Measurements from ENCODE around the gene NRXN3.
A peak's percentile ranks its signal among the peaks of the same experiment; 100 is the strongest.

Gene NRXN3

DNA sequence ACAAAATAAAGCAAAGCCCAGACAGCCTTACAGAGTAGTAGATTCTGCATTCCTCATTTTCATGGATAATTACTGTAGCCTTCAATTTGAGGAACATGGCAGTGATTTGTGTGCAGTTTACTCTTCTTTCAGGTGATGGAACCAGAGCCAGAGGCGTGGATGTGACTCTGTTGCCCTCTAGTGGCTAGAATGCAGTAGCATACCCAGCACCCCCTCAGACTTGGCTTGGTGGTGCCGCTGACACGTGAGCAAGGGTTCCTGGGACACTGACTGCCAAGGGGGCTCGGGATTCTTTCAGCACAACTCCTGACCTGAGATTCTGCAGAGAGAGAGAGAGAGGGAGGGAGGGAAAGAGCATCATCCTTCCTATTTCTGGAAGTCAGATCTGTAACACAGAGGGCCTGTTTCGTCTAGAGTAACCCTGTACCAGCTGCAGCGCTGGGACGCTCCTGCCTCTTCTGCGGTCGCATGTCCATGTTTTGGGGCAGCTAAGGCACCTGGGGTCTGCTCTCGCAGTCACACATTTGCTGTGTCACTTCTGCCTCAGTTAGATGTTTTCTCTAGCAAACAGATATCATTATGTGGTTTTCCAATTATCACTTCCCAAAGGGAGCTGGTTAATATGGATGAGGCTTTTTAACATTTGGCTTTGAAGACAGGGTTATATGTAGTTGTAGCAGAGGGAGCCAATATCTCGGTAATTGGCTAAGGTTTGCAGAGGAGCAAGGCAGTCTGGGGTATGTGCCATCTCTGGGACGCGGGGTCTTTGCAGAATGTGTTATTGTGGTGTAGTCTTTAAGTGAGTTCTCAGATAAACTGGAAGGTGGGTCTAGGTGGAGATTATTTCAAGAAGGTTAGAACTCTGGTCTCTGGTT lies 428.1 kb downstream of the NRXN3 start:
- DNase-seq = peak; percentile 84

DNA sequence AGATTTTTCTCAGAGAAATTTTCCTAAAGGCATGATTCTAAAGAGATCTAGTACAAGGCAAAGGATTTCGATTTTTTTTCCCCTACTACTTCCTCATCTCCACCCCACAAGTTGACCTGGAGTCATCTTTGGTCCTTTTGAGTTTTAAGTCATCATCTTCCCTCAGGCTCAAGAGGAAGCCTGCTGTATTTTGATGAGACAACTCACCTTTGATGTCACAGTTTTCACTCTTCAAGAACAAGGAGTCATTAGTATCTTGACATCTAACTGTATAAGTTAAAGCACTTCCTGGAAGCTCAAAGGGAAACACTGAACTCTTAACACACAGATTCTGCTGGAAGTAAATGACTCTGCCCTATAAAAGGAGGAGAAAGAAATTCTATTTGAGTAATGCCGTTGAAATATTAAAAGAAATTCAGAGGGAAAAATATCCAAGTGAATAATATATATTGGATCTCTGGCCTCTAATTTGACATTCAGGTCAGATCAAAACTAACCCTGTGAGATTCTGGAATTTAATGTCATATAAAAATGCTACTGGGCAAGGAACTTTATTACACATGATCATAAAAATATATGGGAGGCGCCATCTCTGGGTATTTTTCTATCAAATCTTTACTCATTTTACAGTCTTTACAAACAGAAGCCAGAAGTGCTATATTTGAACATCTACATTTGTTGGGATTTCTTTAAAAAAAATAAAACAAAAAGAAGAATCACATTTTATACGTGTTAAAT lies 435.0 kb downstream of the NRXN3 start:
- DNase-seq = no peak

DNA sequence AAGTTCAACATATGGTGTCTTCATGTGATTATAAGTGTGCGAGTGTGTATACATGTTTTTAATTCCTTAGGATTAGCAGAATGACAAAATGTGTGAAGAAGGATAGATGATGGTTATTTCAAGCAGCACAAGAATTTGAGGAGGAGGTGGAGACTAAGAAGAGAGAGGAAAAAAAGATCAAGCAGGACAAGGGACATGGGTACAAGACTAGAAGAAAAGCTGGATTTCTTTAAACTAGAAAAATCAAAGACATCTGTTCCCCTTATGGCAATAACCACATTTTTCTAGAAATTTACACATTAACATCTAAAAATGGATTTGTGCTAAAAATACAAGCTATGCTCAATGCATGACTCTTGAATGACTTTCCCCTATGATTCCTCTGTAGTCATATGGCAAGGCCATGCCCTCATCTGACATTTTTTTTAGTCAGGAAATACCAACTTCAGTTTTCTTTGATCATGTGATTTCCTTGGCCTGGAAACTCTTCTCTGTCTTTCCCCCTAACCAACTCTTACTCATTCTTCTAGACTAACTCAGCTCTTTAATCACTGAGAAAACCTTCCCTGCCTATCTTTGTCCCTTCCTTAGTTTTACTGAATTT lies 435.8 kb downstream of the NRXN3 start:
- no peak for DNase-seq

DNA sequence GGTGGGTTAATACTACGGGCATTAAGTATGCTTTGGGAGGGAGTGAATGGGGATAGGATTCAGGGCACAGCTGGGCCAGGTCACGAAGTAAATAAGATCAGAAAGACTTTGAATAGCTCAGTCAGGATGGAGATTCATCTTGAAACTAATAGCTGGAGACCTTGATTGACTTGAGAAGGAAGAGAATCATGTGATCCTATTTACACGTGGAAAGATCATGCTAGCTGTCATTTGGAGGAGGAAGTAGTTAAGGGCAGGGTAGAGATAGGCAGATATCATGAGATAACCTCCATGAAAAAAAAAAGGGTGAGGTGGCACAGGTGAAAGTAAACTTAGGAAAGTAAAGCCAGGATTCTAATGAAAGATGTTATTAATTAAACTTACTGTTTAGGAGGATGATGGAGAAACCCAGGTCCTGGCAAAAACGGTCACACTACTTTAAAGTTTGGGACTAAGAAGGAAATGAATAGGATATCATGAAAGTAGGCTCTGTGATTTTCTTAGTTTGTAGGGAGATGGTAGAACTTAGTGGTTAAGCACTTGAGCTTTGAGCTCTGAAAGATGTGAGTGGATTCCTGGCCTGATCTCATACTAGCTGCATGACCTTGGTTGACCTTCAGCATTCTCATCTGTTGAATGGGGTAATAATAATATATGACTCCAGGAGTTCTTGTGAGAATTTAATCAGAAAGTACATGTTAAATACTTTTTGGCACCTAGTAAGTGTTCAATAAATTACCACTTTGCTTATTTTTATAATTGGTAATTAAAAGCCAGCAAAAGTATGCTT lies 439.0 kb downstream of the NRXN3 start:
- peak; percentile 92 for DNase-seq

DNA sequence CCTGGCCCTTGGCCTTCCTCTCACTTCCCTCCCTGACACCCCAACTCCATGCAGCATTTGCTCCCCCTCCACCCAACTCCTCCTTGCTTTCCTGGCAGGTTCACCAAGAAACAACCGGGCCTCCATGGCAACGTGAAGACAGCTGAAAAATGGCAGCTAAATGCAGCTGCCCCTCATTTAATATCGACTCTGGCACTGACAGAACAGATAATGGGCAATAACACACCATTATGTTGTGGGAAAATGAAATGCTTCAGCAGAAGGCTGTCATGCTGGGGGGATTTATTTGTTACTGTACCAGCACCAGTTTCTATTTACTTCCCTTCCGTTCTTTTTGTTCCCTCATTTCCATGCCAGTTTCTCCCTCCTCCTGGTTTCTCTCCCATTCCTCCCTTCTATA lies 440.8 kb downstream of the NRXN3 start:
- DNase-seq = peak; percentile 69

DNA sequence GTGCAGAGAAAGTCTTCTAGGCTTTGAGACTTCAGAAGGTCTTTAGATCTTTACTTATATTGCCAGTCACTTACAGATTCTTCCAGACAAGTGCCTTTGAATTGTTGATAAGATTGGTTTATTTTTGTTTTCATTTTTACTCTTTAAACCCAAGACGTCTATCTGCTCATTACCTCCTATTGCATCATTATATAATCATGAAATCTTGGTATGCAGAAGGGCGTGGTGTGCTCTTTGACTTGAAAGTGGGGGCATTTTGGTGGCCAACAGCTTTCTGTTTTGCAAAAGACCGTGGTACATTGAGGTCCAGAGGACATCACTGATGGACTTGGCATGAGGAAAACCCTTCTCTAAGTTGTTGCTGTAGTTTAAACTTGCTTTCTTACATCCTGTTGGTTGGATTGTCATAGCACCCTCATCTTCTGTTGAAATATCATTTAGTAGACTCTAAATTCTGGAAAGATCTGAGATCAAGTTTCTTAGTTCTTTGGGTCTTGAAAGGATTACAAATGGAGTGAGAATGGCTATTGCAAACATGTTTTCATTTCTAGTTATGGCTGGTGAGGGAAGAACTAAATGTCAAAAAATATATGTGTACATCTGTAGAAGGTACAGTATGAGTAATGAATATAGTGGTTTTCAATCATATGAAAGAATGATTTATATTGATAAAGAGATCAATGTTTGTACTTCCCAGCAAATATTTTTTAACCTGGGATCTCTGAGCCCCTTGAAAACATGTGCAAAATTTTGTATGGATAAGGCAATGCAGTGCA lies 441.8 kb downstream of the NRXN3 start:
- no peak for DNase-seq

DNA sequence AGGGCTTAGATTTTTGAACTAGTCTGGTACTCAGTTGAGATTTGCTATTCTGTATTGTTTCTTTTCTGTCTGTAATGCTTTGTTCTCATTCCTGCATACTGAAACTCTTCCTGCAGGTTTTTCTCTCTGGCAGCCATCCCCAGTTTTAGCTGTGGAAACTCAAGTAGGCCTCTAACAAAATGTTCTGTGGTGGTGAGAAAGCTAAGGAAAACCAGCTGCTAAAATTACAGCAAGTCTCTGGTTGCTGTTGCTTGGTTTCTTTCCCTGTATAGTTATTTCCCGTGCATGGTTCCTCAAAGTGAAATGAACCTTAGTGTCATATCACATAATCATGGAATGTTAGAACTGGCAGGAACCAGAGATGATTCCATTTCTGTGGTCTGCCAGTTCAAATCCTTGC lies 442.5 kb downstream of the NRXN3 start:
- no peak for DNase-seq

DNA sequence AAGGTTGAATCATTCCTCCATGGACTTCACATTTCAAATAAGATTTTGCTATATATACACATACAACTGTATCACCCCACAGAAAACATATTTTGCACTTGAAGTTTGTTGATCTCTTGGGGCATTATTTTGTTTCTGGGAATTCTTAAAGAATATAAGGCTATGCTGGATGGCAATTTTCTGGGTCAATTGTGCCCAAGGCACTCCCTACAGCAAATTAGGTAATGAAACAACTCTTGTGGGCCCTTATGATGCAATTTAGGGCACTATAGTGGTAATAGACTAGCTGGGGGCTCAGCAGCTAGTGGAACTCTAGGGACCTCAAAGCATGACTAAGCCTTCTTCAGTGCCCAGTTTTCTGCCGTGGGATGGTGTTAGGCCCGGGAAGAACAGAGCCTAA lies 444.4 kb downstream of the NRXN3 start:
- peak; percentile 44 for DNase-seq

DNA sequence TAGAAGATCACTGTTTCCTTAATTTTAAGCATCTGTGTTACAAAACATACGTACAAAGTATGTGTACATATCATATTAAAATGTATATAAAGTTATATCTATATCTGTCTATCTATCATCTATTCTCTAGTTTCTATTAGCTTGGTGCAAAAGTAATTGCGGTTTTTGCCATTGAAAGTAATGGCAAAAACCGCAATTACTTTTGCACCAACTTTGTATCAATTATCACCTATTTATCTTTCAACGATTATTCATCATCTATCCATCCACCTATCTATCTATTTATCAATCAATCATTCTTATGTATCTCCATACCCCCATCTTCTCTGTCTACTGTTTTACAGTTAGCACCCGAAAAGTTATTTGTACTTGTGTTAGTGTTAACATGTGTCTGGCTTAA lies 447.6 kb downstream of the NRXN3 start:
- no peak for DNase-seq

DNA sequence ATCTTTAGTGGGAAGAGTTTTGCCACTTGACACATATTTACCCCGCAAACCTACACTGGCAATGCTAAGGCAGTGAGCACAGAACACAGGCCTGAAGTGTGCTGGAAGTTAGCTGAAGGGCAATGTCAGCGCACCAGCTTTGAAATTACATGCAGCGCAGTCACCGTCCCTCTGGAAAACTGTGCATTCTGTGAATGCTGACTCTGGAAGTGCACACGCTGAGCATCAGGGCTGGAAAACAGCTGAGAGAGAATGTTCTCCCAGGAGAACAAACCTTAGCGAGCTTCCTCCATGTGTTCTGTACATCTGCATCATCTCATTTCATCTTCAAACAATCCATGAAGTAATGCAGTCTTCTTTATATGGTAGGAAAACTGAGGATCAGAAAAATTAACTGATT lies 448.2 kb downstream of the NRXN3 start:
- no peak for DNase-seq

DNA sequence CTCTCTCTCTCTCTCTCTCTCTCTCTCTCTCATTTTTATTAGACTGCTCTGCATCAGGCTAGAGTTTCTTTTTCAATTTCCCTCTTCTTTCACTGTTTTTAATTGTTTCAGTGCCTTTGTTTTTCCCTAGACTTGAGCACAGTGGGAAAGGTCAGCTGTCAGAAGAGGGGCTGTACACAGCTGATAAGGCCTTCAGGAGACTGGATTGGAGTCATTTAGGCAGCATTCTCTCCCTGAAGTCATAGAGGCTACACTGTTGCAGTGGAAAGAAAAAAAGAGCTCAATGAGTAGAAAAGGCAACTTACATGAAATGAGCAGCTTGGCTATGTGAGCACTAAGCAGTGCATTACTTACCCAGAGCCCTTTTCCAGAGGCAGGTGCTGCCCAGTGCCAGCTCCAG lies 456.9 kb downstream of the NRXN3 start:
- no peak for DNase-seq

DNA sequence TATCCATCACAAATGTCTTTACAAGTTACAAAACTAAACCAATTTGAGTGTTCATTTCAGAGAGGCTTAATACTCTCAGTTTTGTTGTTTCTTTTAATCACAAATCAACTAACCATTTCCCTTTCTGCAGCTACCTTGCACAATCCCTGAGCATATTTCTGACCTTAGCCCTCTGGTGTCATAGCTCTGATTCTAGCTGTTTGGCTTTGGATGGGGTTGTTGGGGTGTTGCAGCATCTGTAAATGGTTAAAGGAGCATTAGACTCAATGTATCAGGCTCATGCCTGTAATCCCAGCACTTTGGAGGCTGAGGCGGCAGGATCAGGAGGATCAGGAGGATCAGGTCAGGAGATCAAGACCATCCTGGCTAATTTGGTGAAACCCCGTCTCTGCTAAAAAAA lies 461.4 kb downstream of the NRXN3 start:
- DNase-seq = no peak

DNA sequence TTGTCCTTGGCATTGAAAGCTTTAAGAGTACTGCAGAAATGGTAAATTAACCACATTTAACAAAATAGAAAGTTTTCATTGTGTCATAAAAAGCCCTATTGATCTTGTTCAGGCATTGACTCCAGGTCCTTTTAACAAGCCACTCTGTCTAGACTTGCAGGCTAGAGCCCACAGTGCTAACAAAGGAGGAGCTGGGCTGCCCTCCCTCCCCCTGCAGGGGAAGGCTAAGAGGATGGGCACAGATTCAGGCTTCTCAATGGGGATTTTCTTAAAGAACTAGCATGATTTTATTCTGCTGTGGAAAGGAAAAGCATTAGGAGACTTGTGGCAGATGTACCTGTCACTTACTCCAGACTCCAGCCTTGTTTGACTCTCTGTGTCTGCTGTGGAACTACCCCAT lies 463.6 kb downstream of the NRXN3 start:
- peak; percentile 91 for DNase-seq

DNA sequence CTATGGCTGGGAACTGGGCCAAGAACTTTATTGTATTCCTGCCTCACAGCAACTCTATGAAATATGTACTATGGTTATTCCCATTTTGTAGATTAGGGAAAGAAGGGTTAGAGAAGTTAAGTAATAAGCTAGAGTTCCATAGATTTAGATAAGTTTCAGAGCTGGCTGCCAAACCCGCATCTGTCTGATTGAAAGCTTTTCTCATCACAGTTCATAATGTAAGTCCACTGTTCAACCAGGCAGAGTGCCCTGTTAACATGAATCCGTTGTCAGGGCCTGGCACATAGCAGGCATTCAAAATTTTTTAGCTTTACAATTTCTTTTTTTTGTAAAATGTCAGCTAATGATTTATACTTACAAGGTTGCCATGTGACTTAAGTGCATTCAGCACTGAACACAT lies 467.3 kb downstream of the NRXN3 start:
- peak; percentile 70 for DNase-seq

DNA sequence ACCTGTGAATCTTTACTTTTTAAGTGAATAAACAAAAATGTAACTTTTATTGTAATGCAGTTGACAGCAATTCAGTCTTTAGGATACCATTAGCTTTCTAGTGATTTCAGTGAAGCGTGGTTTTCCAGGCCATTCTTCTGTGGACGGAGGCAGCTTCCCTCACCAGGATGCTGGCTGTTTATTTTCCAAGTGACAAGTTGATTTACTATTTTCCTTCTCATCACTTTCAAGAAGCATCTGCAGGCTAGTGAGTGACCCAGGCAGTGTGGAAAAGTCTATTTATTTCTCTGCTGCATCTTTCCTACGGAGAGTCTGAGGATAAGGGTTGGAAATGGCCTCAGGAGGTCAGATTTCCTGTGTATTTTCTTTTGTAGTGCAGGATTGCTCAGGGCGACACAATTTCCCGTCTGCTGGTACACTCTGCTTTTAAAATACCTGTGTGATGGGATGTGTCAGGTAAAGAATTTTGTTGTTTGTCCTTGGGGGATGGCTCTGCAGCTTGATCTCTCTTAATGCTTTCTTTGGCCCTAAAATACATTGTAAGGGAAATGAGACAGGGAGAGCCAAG lies 467.8 kb downstream of the NRXN3 start:
- DNase-seq = peak; percentile 84

DNA sequence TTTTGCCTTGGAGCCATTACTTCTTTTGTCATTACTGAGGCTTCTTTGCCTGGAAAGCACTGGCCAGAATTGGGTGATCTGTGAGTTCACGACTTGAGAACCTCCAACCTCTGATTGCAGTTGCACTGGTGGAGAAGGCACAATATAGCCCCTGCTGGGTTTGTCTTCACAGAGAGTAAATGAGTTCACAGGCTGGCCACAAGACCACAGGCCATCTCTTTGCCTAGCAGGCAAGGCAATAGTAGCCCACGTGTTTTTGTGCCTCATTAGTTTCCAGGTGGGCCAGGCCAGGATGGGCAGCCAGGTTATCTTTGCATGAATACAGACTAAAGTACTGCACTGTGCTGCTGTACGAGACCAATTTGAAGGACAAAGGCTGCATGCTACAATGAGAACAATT lies 468.8 kb downstream of the NRXN3 start:
- DNase-seq = no peak

DNA sequence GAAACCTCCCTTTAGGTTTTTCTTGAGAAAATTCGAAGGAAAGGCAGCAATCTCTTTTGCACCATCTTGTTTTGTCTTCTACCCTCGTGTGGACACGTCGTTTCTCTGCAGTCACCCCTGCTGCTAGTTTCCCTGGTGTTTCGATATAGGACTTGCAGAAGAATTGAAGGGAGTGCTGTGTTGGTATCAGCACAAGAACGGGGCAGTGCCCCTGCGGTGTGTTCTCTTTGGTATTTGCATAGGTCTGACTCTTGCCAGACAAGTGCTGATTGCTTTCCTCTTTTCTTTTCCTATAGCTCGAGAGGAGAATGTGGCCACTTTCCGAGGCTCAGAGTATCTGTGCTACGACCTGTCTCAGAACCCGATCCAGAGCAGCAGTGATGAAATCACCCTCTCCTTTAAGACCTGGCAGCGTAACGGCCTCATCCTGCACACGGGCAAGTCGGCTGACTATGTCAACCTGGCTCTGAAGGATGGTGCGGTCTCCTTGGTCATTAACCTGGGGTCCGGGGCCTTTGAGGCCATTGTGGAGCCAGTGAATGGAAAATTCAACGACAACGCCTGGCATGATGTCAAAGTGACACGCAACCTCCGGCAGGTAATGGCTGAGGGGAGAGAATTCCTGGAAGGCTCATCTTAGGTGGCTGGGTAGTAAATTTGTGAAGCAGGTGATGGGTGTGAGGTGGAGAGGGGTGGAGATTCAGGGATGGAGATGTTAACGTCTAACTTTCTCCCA lies 474.8 kb downstream of the NRXN3 start:
- no peak for DNase-seq

DNA sequence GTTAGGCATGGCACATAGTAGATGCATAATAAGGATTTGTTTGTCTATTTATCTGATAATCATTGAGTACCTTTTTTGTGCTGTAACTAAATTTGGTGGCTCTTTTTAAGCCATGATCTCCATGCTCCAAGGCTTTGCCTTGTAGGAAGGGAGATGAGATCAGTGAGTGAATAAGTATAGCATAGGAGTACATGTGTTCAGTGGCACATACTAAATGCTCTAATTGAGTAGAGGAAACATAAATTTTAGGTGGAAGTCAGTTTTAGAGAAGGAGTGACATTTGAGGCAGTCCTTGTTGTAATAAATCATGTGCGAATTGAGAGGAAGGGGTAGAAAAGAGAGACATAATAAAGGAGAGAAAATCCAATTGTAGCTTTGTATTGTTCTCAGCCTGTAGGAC lies 482.6 kb downstream of the NRXN3 start:
- DNase-seq = no peak

DNA sequence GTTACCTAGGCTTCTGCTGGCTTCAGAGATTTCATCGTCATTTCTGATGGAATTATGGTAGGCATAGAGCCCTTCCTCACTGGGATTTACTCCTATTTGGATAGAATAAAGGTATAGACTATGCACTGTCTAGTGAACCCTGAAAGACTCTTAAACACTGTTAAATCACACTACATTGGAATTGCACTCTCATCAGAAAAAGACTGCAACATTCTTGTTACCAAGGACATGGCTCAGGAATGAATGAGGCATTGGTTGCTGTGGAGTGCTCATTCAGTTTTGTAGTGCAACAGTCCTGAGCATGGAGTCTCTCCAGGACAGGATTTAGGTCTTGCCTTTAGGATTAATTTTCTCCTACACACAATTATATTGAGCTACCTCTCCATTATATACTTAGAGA lies 483.0 kb downstream of the NRXN3 start:
- DNase-seq = no peak

DNA sequence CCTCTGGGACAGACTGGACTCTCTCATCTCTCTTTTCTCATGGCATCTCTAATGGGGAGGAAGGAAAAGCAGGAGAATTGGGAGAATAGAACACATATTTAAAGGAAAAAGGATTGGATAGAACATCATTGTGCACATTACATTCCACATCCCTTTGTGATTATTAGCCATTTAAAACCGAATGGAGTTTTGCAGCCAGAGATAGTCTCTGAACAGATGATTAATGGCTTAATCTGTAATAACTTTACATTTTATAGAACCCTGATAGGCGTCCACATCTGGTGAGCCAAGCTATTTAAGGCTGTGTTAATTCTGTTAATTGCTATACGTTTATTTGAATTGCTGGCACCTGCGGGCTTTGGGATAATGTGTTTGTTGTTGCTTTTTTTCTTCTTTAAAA lies 487.3 kb downstream of the NRXN3 start:
- DNase-seq = no peak

DNA sequence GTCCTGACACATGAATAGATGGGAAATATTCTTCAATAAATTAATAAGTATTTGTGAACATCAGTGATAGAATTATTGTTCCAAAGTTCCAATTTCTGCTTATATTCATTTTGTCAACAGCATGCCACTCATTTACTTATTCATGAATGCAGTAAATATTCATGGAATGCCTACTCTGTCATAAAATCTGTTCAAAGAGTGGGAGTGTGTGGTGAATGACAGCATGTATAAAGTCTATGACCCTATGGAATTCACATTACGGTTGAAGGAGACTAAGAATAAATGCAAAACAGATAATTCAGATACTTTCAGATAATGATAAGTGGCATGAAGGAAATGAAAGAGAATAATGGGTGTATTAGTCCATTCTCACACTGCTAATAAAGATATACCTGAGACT lies 494.7 kb downstream of the NRXN3 start:
- no peak for DNase-seq
